SU-DHL-6 (cell line): ENCODE data around the gene RBM22.

Source experiments
- EZH2phosphoT487 ChIP-seq: fragments of 200-600 bp; sonication (generic), shearing (Covaris generic); conservative IDR thresholded peaks from 2 replicates; pipeline ENCODE4 v1.6.1; 2018; ENCODE audit warnings: mild to moderate bottlenecking, antibody characterized with exemption, low read length, moderate library complexity, mixed read lengths
- TF ChIP-seq, protein P1 (sequence below): fragments of 200-600 bp; sonication (generic); IDR thresholded peaks from one replicate; pipeline ENCODE4 v1.5.1; 2017; ENCODE audit warnings: antibody characterized with exemption, mild to moderate bottlenecking, low read length, moderate library complexity; ENCODE audit not compliant: insufficient read depth, poor library complexity, severe bottlenecking

DNA sequence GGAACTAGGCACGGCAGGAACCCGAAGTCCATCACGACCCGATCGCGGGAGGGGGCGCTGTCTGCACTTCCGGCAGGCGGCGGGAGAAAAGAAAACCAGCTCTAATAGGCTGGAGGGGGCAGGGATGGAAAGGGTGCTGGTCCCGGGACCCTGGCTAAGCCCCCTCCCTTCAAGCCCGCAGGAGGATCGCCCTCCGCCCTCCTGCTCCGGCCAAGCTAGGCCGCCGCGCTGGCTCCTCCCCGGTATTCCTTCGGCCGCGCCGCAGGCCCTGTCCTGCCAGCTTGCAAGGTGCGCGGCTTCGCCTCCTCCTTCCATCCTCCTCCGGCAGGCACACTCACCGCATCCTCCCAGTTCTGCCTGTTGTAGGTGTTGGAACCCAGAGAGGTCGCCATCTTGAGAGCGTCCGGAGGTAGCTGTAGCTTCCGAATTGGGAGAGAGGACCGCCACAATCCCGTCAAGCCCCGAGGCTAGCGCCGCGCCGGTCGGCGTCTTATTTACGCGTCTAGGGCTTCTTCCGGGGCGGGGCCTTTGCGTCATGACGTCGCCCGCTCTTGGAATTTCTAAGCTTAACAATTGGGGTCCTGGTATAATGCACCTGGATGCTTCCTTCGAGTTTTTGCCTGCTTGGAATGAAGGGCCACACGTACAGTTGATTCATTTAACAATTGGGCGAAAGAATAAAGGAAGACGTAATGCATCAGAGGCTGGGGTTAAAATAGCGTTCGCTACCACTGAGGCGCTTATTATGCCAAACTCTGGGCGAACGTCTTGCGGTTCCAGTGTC, at the start of gene RBM22:
- TF ChIP-seq, protein P1, sequence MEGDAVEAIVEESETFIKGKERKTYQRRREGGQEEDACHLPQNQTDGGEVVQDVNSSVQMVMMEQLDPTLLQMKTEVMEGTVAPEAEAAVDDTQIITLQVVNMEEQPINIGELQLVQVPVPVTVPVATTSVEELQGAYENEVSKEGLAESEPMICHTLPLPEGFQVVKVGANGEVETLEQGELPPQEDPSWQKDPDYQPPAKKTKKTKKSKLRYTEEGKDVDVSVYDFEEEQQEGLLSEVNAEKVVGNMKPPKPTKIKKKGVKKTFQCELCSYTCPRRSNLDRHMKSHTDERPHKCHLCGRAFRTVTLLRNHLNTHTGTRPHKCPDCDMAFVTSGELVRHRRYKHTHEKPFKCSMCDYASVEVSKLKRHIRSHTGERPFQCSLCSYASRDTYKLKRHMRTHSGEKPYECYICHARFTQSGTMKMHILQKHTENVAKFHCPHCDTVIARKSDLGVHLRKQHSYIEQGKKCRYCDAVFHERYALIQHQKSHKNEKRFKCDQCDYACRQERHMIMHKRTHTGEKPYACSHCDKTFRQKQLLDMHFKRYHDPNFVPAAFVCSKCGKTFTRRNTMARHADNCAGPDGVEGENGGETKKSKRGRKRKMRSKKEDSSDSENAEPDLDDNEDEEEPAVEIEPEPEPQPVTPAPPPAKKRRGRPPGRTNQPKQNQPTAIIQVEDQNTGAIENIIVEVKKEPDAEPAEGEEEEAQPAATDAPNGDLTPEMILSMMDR, result peak; percentile 56
- TF ChIP-seq EZH2phosphoT487, result no peak
